GM21723 (cell line): Measurements from ENCODE around the gene CCDC184.
A peak's percentile ranks its signal among the peaks of the same experiment; 100 is the strongest.
"Not testable (repeated sequence)": the region's sequence is repeated elsewhere in the genome, so short reads cannot be mapped to it uniquely, and the experiment has no call there.

ENCODE experiments used
- ATAC-seq: cut with Tn5 transposase; IDR thresholded peaks from one replicate; pipeline ENCODE4 v1.9.1; 2021; ENCODE audit warnings: mild to moderate bottlenecking, moderate library complexity; ENCODE audit not compliant: unreplicated experiment

The CCDC184 gene

DNA sequence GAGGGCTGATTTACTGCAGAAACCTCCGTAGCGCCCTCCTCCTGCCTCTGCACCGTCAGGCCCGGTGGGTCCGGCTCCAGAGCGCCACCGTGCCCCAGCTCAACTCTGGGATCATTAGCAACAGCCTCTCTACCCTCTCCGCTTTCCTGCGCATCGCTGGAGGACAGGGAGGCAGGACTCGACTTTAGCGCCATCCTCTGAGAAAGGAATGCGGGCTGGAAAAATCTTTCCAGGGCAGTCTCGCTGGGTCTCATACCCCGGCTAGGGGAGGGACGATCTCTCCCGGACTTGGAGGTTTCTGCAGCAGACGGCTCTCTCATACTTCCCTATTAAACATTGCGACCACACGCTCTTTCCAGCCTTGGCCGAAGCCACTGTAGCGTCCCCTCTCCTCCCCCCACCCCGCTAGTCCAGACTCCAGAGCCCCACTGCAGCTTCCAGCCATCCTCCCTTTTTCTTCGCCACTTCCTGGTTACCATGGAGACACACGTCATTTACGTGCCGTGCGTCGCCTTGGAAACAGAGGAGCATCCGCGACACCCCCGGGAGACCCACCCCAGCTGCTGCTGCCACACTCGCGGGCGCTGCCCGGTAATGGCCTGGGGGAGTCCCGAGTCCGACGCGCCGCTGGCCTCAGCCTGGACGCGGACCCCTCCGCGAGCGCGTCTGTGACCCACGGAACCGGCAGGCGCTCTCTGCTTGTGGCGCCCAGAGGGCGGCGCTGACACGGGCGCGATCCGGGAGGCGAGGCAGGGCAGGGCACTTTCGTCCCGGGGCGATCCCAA lies at the start of gene CCDC184:
Gene CCDC184 (plus strand): TSS at position 554 of the 785 bp plus-strand sequence. CDS start 479 bp downstream, outside the sequence.
- ATAC-seq: peak; percentile 83

DNA sequence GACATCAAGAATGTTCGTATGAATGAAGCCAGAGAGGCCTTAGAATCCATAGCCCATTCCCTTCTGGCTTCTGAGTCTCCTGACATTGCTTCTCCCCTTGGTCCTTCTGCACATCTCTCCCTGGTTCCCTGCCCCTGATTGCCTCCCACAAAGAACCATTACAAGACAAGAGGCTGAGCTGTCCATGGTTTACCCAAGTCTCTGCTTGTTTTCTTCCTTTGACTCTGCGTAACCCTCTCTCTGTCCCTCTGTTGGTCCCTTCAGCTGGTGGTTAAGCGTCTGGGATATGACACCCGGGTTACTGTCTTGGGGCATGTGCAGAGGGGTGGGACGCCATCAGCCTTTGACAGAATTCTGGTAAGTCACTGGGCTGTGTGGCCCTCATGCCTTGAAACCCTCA lies 48.4 kb upstream of the CCDC184 start:
- no peak for ATAC-seq

DNA sequence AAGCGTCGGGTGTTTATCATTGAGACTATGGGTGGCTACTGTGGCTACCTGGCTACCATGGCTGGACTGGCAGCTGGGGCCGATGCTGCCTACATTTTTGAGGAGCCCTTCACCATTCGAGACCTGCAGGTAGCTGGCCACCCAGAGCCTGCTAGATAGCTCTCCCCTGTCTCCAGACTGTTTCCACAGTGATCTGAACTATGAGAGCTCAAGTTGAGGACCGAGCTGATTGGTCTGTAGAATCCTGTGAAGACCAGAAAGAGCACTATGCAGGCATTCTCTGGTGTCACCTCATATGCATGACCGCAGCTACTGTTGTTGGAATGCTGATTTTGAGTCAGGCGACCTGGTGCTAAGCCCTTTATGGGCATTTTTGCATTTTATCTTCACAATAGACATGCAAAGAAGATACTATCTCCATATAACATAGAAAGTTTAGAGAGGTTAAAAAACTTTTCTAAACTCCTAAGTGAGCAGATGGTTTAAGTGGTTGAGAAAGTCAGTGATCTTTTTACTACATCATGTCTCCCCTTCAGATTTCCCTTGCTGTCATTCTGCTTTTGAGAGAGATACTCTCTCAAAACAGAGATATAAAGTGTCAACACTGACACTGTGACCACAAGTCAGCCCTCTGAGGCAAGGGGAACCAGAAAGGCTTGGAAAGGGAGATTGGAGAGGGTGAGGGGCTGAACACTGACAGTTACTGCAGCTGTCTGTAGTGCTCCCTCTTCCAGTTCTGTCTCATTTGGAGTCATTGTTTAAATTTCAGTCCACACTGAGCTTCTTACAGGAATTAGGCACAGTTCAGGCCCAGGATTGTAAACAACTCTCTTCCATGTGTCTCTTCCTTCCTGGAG lies 40.4 kb upstream of the CCDC184 start:
- ATAC-seq: no peak

DNA sequence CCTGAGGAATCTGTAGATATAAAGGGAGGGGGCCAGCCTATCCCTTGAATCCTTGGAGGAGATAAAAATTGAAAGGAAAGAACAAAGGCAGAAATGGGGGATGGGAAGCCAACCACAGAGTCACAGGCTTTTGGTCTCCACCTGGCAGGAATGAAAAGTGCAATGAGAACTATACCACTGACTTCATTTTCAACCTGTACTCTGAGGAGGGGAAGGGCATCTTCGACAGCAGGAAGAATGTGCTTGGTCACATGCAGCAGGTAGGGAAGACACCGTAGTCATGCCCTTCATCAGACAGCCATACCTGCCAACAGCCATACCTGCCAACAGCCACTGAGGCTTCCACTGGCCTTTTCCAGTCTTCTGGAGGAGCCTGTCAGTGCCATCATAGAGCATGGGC lies 39.5 kb upstream of the CCDC184 start:
- no peak for ATAC-seq

DNA sequence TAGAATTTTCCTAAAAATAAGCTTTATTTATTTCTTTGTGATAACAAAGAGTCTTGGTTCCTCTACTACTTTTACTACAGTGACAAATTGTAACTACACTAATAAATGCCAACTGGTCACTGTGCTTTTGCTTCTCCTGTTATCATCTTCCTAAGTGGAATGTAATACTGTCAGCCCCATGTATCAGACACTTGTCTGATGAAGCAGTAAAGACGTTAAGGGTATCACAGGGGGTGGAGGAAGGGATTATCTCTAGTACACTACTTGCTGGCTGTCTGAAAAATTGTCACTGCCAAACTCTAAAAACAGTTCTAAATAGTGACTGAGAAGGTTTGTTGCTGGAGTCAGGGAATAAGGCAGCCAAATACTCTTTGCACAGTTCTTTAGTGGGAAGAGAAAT lies 37.5 kb upstream of the CCDC184 start:
- ATAC-seq: no peak

DNA sequence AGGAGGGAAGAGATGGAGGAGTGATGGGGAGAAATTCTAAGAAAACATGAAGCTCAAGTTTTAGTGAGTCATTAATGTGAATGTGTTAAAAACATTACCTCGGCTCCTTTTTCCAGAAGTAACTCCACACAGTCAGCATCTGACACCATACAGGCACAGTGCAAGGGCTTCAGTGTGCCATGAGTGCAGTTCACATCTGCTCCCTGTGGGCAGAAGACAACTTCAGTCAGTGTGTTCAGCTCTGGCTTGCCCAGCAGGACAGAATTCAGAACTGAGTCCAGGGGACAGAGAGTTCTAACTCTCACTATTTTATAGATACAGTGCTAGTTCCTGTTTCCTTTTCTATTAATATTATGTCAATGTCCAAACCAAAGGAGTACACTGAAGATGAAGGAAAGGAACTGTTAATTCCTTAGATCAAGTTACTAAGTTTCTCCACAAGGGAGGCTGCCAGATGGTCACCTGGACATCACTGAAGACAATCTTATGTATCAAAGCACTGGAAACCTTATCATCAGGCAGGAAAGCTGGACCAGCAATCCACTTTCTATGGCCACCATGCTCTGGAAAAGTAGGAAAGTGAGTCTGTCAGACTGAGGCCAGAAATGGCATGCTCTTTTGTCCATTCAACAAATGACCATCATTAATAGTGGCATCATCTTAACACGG lies 32.2 kb upstream of the CCDC184 start:
- no peak for ATAC-seq

DNA sequence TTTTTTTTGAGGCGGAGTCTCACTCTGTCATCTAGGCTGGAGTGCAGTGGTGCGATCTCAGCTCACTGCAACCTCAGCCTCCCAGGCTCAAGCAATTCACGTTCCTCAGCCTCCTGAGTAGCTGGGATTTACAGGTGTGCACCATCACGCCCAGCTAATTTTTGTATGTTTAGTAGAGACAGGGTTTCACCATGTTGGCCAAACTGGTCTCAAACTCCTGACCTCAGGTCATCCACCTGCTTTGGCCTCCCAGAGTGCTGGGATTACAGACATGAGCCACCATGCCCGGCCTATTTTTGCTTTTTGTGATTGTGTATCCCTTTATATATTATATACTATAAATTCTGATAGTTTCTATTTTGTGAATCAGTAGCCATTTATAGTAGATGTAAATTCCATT lies 27.7 kb upstream of the CCDC184 start:
- not testable (repeated sequence) for ATAC-seq

DNA sequence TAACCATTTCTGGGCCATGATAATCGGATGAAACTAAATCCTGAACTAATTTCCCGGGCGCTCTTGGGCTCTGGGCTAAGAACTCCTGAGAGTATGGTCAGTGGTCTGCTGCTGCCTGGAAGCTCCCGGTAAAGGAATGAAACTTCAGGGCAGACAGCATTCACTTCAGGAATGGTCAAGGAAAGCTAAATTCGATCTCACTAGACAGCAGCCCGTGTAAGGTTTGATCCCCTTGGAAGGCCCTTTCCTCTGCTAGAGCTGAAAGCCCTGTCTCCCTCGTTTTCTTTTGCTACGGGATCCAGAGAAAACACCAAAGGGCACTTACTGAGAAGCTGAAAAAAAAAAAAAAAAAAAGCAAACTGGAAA lies 26.8 kb upstream of the CCDC184 start:
- ATAC-seq: no peak

DNA sequence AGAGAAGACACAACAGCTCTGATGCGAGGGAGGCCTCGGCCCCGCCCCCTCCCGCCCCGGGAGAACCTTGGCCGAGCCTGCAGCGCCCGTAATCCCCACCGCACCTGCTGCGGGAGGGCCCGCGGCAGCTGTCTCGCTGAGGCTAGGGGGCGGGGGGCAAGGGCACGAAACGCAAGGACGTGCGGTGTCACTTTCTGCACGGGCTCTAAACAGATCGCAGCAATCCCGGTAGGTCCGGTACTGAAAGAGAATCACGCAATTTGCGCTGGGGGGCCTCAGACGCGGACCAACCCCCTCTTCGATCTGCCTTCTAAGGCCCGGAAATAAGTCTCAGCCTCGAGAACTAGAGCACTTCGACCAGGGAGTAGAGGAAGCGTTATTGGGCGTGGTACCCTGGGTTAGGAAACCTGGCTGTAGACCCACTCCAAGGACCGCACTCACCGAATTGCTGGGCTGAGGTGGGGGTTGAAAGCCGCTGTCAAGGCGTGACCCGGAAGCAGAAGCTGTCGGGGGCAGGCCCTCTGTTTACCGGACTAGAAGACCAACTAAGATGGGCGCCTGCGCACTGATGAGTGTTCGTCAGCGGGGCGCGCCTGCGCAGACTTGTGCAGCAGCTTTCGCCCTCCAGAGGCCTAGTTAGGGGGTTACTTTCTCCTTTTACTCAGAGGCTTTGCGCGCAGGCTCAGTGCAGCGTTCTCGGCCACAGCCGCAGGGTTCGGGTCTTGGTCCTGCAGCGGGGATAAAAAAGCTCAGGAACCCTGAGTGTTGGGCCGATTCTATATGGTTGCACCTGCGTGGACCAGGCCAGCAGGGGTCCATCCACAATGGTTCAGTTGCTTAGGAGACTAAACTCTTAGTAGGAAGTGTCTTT lies 26.2 kb upstream of the CCDC184 start, which contains the start of gene ASB8:
Gene ASB8 (minus strand): TSS at position 498 of the 871 bp plus-strand sequence. CDS start 4,019 bp downstream, outside the sequence.
- ATAC-seq: peak; percentile 87

DNA sequence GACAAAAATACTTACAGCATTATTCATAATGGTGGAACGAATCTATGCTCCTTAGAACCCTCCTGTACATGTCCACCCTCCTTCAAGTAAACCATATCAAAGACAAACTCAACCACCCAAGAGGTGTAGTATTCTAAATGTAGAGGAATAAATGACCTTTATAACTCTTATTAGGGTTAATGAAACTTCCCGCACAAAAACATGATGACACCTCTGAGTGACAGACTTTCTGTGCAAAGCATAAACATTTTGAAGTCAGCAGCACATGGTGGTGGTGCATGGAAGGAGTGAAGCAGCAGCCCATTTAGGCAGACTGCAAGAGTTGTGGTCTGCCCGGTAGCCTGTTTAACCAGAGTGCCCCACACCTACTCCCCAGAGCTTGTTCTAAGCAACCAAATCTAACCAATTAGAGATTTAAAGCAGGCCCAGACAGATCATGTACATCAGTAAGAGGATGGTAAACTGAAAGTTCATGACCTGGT lies 25.5 kb upstream of the CCDC184 start:
- ATAC-seq: no peak

DNA sequence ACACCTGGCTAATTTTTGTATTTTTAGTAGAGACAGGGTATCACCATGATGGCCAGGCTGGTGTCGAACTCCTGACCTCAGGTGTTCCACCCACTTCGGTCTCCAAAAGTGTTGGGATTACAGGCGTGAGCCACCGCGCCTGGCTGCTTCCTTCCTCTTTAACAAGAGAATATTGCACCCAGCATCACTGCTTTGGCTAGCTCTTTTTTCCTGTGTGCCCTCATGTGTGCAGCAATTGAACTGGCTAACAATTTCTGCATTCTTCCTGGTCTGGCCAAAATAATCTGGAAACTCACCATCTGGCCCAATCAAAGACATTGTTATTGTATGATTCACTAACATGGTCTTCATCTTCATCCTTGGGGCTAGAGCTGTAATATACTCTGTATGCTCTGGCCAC lies 23.4 kb upstream of the CCDC184 start:
- no peak for ATAC-seq

DNA sequence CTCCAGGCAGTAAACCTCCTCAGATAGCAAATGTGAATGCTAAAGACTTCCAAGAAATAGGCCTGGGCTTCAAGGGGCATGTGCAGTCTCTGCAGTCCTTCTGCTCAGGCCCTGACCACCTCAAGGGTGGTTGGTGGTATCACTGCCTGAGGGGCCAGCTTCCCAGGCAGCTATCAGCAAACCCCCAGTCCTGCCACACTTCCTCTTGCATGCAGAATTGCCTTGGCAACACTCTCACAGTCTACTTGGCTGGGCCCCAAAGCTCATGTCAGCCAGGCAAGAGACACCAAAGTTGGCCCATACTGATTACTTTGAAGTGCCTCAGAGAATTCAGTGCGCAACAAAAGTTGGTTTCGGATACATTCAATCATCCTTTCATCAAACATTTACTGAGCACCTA lies 22.6 kb upstream of the CCDC184 start:
- no peak for ATAC-seq

DNA sequence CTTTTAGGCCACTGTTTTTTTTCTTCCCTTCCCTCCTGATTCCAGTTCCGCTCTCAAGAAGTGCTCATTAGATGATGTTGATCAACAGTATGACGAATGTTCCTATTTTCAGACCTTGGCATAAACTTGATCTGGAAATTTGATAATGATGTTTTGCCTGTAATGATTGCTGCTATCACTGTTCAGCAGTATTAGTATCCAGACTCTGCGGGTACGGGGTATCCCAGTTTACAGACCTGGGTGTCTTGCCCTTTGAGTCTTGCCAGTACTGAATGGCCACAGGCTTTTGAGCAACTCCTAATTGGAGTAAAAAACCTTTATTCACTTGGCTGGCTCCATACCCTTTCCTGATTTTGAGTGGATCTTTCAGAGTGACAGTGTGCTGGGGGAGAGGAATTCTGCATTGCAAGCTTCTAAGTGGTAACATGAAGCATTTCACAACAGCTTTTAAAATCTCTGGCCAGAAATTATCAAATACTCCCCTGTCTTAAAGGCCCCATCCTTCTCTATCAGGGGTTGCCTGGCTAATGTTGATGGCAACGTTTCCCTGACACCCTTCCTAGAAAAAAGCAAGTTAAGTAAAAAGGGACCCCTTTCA lies 20.2 kb upstream of the CCDC184 start:
- ATAC-seq: no peak

DNA sequence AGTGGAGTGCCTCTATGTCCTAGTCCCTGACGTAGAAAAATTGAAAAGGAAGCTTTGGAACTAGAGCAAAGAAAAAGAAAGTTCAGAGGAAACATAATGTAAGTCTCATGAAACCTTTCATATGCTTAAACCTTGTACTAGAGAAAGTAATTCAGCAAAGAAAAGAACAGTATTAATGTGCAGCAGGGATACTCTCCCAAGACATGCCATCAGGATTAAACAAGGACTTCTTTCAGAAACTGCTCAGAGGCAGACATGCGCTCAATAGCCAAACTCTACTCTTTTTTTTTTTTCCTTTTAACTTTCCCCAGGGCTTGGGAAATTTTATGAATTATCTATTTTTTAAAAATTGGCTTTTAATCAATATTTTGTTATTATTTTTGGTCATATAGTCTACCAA lies 19.0 kb upstream of the CCDC184 start:
- no peak for ATAC-seq

DNA sequence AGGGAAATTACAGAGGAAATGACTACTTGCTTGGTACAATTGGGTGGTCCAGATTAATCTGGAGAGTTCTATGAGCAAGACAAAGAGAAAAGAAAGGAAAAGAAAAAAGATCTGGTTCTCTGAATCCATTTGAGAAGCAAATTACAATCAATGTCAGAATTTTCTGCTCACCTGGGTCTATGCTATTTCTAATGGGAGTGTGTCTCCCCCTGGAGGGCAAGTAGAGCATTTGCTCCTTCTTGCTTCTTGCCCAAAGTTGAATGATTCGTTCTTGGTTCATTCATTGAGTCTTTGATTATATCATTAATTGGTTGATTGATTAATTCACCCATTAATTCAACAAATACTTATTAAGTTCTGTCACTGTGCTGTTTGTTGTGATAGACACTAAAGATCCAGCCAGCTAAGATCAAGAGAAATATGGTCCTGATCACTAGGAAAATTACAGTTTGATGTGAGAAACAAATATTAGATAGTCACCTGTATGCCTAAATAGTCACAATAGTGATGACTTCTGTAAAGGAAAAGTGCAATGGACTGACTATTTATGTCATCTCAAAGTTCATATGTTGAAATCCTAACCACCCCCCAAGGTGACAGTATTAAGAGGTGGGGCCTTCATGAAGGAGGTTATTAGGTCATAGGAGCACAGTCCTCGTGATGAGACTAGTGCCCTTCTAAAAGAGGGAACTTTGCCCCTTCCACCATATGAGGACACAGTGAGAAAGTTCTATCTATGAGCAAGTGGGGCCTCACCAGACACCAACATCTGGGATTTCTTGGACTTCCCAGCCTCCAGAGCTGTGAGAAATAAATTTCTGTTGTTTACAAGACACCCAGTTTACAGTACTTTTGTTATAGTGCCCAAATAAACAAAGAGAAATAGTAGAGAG lies 18.1 kb upstream of the CCDC184 start:
- no peak for ATAC-seq

DNA sequence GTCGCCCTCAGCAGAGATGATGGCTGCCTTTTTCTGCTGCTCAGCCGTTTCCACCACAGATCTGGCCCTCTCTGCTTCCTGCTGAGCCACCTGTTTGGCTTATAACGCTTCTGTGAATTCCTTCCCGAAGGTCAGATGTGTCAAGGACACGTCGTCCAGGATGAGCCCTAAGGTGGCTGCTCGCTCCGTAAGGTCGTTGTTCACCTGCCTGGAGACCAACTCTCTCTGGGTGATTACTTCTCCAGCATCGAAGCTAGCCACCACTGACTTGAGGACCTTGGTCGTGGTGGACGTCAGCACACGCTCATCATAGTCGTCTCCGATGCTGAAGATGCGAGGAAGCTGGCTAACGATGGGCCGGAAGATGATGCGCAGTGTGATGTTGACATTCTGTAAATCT lies 14.4 kb upstream of the CCDC184 start:
- no peak for ATAC-seq

DNA sequence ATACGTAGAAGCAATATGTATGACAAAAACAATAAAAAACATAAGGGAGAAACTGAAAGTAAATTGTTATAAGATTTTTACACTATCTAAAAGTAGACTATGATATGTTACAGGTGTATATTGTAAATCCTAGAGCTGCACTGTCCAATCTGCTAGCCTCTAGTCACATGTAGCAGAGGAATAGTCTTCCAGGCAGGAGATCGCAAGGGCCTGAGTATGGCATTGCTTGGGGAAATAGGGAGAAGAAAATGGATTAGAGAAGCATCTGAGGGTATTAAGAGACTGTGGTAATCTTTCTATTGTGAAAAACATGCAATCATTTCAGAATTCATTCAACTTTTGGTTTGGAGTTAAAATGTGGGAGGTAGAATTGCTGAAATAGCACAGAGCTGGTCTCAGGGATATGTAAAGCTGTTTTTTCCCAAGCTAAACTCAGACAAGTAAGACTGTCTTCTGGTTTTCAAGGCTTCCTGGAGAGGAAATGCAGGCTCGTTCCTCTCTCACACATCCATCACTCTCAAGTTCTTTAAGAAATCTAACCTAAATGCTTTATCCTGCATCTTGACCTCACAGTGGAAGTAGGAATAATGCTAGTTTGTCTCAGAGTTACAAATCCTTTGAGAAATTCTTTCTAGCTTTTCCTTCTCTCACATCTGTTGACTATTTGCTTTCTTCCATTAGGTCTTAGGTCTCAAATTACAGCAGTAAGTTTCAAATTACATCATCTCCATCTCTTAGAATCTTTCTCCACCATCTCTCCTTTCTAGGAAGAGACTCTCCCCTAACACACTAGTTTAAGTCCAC lies 7.6 kb upstream of the CCDC184 start:
- no peak for ATAC-seq

DNA sequence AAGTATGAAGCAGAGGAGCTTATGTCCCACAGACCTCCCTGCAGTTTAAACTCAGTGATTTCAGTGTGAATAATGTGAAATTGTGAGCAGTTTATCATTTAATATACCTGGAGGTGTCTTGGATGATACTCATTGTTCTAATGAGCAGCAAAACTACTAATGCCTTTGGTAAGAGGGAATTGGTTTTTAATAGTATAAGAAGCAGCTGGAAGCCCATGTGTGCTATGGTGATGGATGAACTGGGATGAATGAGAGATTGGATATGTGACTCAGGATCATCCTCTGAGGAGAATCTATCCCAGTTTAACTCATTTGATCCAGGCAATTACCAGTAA lies 7.1 kb upstream of the CCDC184 start:
- ATAC-seq: no peak
